HuH-7 (cell line): ENCODE results near the gene HECTD4.
"Not testable (repeated sequence)": the region's sequence is repeated elsewhere in the genome, so short reads cannot be mapped to it uniquely, and the experiment has no call there.

Experiments used
- DNase-seq: peaks from one replicate; pipeline ENCODE4 v3.0.0; 2011; ENCODE audit warnings: low spot score

HECTD4 gene

GRCh38 chr12:112158461-112159145 is 223.6 kb downstream of the HECTD4 start:
- not testable (repeated sequence) for DNase-seq

GRCh38 chr12:112153893-112154219 is 228.4 kb downstream of the HECTD4 start:
- no peak for DNase-seq

GRCh38 chr12:112153181-112153892 is 228.9 kb downstream of the HECTD4 start:
- no peak for DNase-seq

- DNase-seq, result no peak
These were observed 230.3 kb downstream of the HECTD4 start for GRCh38 chr12:112151766-112152541.

GRCh38 chr12:112149596-112149995 is 232.6 kb downstream of the HECTD4 start:
- DNase-seq, result no peak

GRCh38 chr12:112148031-112148513 is 234.2 kb downstream of the HECTD4 start:
- DNase-seq, result no peak

DNA sequence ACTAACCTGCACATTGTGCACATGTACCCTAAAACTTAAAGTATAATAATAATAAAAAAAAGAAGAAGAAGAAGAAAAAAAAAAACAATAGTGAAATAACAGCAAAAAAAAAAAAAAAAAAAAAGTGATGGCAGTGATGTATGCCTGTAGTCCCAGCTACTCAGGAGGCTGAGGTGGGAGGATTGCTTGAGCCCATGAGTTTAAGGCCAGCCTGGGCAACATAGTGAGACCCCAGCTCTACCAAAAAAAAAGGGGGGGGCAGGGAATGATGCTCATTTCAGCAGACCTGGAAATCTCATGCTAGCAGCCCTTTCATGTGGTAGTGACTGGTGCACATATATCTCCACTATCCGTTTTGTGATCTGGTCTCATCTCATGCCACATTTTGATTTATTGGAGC is 236.1 kb downstream of the HECTD4 start:
- DNase-seq, result no peak

- DNase-seq, result no peak
These were observed 241.5 kb downstream of the HECTD4 start for GRCh38 chr12:112140728-112141127.

- DNase-seq, result no peak
These were observed 247.5 kb downstream of the HECTD4 start for GRCh38 chr12:112134731-112135130.

DNA sequence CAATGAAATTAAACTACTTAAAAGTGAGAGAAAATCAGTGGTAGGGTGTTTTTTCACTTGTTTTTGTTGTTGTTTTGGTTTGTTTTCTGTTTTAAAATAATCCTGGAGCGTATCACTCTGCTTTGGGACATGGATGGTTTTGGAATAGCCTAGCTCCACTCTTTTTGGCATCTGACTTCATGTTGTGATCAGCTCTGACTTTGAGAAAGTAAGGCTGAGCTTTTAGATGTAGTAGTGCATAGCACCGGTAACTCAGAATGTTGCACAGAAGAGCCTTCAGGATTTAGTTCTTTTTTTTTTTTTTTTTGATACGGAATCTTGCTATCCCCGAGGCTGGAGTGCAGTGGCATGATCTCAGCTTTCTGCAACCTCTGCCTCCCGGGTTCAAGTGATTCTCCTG is 248.8 kb downstream of the HECTD4 start:
- DNase-seq, result no peak

- no peak for DNase-seq
These were observed 250.5 kb downstream of the HECTD4 start for GRCh38 chr12:112131686-112132085.

DNA sequence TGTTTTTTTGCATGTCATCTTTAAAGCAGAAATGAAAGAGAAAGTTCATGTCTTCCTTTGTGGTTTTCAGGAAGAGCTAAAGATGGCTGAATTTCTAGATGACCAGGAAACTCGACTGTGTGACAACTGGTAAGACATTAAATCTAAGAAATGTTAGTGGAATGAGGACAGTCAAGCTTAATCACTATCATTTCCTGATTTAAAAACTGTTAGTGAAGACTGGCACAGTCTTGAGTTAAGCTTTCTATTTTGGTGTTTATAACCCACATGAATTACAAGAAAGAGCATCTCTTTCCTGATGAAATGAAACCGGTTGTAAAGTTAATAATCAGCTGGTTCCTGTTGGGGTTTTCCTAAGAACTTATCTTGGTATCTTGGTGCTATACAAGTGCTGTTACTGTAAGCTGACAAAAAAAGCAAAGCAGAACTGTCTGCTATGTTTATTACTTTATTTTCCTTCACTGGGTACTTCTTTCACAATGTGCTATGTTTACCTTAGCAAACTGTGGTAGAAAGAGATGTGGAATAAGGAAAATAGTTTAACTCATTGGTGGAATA is 251.7 kb downstream of the HECTD4 start:
- DNase-seq, result no peak

- DNase-seq, result no peak
These were observed 255.3 kb downstream of the HECTD4 start for GRCh38 chr12:112126911-112127310.

DNA sequence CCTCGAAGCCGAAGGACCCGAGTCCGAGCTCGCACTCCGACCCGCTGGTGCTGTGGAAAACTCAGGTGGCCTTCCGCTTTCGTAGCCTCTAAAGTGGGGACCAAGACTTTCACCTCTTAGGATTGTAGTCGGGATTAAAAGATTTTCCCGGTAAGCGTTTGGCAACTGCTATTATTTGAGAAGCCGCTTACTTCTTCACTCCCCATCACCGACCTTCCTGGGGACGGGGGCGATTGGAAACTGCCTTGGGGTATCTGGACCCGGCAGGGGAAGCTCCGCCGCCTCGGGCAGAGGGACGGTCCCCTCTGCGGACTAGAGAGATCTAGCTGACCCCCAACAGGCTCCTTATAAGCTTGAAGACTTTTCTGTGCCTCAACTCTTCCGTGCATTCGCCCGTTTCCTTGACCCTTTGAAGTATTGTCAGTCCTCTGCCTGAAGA is 256.2 kb downstream of the HECTD4 start:
- no peak for DNase-seq

GRCh38 chr12:112125250-112125999 is 256.8 kb downstream of the HECTD4 start, which contains the start of gene TRAFD1:
Gene TRAFD1 (plus strand): TSS chr12:112125560. CDS start chr12:112130523, 4,963 bp downstream.
- peak; percentile 99 for DNase-seq

DNA sequence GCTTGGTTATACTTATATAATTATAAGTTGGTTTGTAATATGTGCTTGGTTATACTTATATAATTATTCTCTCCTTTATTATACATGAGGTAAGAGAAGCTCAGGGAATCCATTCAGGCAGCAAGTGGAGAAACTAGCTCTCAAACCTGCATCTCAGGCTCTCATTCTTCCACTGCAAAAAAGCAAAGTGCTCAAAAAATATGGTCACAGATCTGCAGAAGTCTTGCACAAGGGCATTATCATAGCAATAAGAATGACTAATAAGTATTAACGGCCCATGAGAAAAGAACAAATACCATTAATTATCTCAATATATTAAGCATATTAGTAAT is 257.3 kb downstream of the HECTD4 start:
- DNase-seq, result no peak

DNA sequence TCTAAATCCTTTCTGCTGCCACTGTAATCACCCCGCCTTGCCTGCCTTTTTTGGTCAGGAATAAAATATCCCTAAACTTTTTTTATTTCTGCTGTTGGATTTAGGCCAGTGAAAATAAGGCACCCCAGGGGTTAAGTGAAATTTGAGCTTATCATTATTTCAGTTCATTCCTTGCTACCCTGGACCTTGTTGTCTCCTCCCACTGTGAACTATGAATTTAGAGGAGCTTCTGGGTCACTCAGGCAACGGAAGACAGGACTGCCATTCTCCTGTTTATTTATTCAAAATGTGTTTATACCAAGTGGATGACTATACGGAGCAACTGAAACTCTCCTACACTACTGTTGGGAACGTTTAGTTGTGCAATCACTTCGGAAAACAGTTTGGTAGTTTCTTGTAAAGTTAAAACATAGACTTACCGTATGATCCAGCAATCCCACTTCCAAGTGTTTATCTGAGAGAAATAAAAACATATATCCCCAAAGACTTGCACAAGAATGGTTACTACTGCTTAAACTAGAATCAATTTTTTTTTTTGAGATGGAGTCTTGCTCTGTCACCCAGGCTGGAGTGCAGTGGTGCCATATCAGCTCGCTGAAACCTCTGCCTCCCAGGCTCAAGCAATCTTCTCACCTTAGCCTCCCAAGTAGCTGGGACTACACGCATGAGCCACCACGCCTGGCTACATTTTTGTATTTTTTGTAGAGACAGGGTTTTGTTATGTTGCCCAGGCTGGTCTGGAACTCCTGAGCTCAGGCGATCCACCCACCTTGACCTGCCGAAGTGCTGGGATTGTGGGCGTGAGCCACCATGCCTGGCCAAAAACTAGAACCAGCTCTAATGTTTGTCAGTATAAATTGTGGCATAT is 259.2 kb downstream of the HECTD4 start:
- DNase-seq, result peak; percentile 28

- DNase-seq, result no peak
These were observed 260.3 kb downstream of the HECTD4 start for GRCh38 chr12:112121780-112122565.

DNA sequence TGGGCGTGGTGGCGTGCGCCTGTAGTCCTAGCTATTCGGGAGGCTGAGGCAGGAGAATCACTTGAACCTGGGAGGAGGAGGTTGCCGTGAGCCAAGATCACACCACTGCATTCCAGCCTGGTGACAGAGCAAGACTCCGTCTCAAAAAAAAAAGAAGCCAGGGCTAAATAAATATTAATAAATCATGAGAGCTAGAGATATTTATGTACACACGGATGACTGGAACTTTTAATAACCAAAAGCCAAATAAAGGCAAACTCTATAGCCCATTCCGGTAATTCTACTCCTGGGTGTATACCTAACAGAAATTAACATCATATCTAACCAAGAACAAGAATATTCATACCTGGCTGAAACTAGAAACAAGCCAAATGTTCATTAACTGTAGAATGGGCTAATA is 264.5 kb downstream of the HECTD4 start:
- no peak for DNase-seq
